Lower lobe of right lung (tissue), 2 donors: ENCODE data around the gene CHAF1B. TPM values are rescaled to one million over a fixed set of nuclear protein-coding genes. Genes with fewer than 3 reads are reported as not detected.
"Not testable (repeated sequence)": the region's sequence is repeated elsewhere in the genome, so short reads cannot be mapped to it uniquely, and the experiment has no call there.

Source experiments
- ATAC-seq, 2 donors: fragments of 200-7000 bp; cut with Tn5 transposase; one replicate each; pipeline ENCODE4 v1.9.1; 2020 to 2022; ENCODE audit warnings: mild to moderate bottlenecking in 2 of 2, moderate library complexity in 2 of 2
- DNase-seq: peaks from one replicate; pipeline ENCODE4 v3.0.0-alpha.2; 2020
- H3K27ac ChIP-seq: fragments of 200-600 bp; one replicate; pipeline ENCODE4 v1.8.0; 2022
- H3K27me3 ChIP-seq: fragments of 200-600 bp; one replicate; pipeline ENCODE4 v1.8.0; 2022; ENCODE audit warnings: low read depth
- H3K36me3 ChIP-seq: fragments of 200-600 bp; one replicate; pipeline ENCODE4 v1.8.0; 2022; ENCODE audit warnings: mild to moderate bottlenecking
- H3K4me1 ChIP-seq: fragments of 200-600 bp; one replicate; pipeline ENCODE4 v1.8.0; 2022
- H3K4me3 ChIP-seq: fragments of 200-600 bp; one replicate; pipeline ENCODE4 v1.8.0; 2022; ENCODE audit warnings: mild to moderate bottlenecking
- H3K9me3 ChIP-seq: fragments of 200-600 bp; one replicate; pipeline ENCODE4 v1.8.0; 2022
- intact Hi-C: fragments of 100-400 bp; cut with DNase I; formaldehyde crosslinking; loops from one replicate; pipeline ENCODE4 v1.11.0; 2022
- total RNA-seq: library from RNA; stranded (reverse); fragmentation: NEBNext Ultra II Directional; extraction: Animal tissue kit (Norgen Biotek cat#: 25700); gene quantifications from one replicate; pipeline ENCODE4 v1.2.1, GENCODE V29; 2021
- TF ChIP-seq, protein P1 (sequence below): fragments of 200-600 bp; IDR thresholded peaks from one replicate; pipeline ENCODE4 v1.8.0; 2022; ENCODE audit warnings: antibody characterized with exemption, mild to moderate bottlenecking
- donor health status: DM: no; HTN: yes; CAD: no; lungs with severe emphysema.

The CHAF1B gene
- total RNA-seq, 1 donor from 2014 or later: 1.8 TPM

DNA sequence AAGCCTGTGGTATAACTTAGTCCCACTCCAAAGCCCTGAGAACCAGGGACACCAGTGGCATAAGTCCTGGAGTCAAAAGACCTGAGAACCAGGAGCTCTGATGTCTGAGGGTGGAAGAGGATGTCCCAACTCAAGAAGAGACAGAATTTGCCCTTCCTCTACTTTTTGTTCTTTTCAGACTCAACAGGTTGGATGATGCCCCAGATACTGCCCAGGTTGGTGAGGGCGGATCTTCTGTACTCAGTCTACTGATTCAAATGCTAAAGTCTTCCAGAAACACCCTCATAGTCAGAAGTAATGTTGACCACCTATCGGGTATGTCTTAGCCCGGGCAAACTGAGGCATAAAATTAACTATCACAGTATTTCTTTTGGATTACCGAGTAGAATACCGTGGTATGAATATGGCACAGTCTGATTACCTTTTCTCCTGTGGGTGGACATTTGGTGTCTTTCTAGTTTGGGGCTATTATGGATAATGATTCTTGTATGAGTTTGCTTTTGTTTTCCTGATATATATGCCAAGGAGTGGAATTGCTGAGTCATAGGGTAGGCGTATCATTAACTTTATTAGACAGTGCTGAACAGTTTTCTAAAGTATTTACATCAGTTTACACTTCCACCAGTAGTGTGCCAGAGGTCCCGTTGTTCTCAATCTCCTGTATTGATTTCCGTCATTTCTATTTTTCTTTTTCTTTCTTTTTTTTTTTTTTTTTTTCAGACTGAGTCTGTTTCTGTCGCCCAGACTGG is 3.2 kb upstream of the CHAF1B start:
- Histone ChIP-seq H3K4me3 (no peak overlapping the region), H3K9me3 (no peaks in the 10 kb centered on the region), H3K36me3 (peaks cover 12% of the 10 kb centered on the region), H3K4me1 (peaks cover 6% of the 10 kb centered on the region), H3K27me3 (no peaks in the 10 kb centered on the region), H3K27ac (no peak overlapping the region)
- TF ChIP-seq, protein P1, sequence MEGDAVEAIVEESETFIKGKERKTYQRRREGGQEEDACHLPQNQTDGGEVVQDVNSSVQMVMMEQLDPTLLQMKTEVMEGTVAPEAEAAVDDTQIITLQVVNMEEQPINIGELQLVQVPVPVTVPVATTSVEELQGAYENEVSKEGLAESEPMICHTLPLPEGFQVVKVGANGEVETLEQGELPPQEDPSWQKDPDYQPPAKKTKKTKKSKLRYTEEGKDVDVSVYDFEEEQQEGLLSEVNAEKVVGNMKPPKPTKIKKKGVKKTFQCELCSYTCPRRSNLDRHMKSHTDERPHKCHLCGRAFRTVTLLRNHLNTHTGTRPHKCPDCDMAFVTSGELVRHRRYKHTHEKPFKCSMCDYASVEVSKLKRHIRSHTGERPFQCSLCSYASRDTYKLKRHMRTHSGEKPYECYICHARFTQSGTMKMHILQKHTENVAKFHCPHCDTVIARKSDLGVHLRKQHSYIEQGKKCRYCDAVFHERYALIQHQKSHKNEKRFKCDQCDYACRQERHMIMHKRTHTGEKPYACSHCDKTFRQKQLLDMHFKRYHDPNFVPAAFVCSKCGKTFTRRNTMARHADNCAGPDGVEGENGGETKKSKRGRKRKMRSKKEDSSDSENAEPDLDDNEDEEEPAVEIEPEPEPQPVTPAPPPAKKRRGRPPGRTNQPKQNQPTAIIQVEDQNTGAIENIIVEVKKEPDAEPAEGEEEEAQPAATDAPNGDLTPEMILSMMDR: no peak
- ATAC-seq (no peak), DNase-seq (no peak)
- intact Hi-C loops: no loop called here

DNA sequence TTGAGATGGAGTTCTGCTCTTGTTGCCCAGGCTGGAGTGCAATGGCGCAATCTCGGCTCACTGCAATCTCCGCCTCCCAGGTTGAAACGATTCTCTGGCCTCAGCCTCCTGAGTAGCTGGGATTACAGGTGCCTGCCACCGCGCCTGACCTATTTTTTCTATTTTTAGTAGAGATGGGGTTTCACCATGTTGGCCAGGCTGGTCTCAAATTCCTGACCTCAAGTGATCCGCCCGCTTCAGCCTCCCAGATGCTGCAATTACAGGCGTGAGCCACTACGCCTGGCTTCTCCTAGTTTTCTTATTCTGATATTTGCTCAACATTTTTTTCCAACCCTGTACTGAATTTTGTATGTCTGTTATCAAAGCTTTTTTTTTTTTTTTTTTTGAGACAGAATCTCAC is 2.5 kb upstream of the CHAF1B start:
- DNase-seq, intact Hi-C loops, ATAC-seq, H3K4me1 ChIP-seq, H3K4me3 ChIP-seq, H3K27me3 ChIP-seq, H3K9me3 ChIP-seq, H3K36me3 ChIP-seq, H3K27ac ChIP-seq: not testable (repeated sequence)

DNA sequence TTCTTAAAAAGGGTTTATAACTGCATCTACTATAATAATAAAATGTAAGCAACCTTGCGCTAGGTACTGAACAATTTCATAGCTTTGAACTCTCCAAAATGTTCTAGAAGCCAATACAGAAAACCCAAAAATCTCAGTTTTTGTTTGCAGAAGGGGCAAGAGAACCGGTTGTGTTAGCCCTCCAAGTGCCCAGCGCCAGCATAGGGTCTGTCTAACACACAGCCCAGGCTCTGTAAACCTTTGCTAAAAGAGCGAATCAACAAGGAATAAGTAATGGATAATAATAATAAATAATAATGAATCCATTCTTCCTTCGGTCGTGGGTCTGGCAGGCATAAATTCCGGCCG is 333 bp upstream of the CHAF1B start:
- TF ChIP-seq, protein P1: no peak
- intact Hi-C loops: no loop called here
- ATAC-seq: no peak
- Histone ChIP-seq H3K27ac (no peak overlapping the region), H3K27me3 (no peaks in the 10 kb centered on the region), H3K36me3 (no peaks in the 10 kb centered on the region), H3K9me3 (no peaks in the 10 kb centered on the region), H3K4me3 (peak overlapping the region; percentile 65), H3K4me1 (peaks cover 6% of the 10 kb centered on the region)
- no peak for DNase-seq

DNA sequence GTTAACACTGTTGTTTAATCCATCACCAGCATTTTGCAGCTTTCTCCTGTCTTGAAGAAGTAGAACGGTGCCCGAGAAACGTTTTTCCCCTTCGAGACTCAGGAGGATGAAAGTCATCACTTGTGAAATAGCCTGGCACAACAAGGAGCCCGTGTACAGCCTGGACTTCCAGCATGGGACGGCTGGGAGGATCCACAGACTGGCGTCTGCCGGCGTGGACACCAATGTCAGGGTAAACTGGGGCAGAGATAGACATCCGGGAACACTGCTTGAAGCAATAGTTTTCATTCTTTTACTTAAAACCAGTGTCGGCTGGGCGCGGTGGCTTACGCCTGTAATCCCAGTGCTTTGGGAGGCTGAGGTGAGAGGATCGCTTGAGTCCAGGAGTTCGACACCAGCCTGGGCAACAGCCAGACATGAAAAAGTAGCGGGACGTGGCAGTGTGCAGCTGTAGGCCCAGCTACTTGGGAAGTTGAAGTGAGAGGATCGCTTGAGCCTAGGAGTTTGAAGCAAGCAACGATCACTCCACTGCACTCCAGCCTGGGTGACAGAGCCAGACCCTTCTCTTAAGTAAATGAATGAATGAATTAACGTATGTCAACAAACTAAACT is 945 bp downstream of the CHAF1B start:
- TF ChIP-seq, protein P1: no peak
- H3K9me3 ChIP-seq: no peaks in the 10 kb centered on the region
- DNase-seq (no peak), ATAC-seq (no peak)
- peaks cover 6% of the 10 kb centered on the region for H3K4me1 ChIP-seq
- intact Hi-C loops: no loop called here
- H3K36me3 ChIP-seq: no peaks in the 10 kb centered on the region
- H3K27me3 ChIP-seq: no peaks in the 10 kb centered on the region
- H3K27ac ChIP-seq: no peak overlapping the region
- H3K4me3 ChIP-seq: peak overlapping the region; percentile 65

DNA sequence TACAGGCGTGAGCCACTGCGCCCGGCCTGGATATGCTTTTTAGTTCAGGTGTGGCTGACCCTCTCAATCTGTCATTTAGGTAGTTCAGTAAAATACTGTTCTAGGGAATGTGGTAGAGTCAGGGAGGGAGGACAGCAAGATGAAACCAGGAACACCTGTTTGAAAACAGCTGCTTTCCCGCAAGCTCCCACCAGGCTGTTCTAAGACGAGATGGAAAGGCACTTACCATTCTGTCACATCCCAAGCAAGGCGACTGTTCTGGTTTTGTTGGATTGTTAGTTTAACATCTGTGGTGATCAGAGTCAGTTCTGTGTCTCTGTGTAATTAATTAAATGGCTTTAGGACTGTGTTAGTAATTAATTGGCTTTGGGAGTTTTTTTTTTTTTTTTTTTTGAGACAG is 2.9 kb downstream of the CHAF1B start:
- ATAC-seq (no peak), DNase-seq (no peak)
- intact Hi-C loops: no loop called here
- Histone ChIP-seq H3K27me3 (no peaks in the 10 kb centered on the region), H3K27ac (no peak overlapping the region), H3K36me3 (no peaks in the 10 kb centered on the region), H3K4me3 (no peak overlapping the region), H3K4me1 (peaks cover 6% of the 10 kb centered on the region), H3K9me3 (no peaks in the 10 kb centered on the region)
- TF ChIP-seq, protein P1: no peak

DNA sequence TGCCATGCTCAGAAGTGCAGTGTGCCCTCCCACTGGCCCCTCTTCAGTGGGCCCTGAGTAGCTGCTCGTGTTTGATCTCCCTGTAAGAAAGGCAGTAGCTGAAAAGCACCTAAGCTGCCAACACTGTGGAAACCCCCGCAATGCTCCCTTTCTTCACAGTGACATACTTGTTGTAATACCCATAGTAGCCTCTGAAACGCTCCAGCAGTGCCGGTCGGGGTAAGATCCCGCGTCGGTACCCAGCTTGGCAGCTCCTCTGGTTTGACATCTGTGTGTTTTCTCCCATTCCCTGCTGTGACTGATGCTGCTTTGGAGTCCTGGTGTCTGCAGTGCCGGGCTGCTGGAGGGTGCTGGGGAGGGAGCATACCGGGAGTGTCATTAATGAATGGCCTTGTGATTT is 3.6 kb downstream of the CHAF1B start:
- ATAC-seq: peak; percentile 49 to 53
- no peak for DNase-seq
- Histone ChIP-seq H3K27me3 (no peaks in the 10 kb centered on the region), H3K27ac (no peak overlapping the region), H3K4me1 (peaks cover 6% of the 10 kb centered on the region), H3K36me3 (no peaks in the 10 kb centered on the region), H3K9me3 (no peaks in the 10 kb centered on the region), H3K4me3 (no peak overlapping the region)
- intact Hi-C loops: no loop called here
- TF ChIP-seq, protein P1: peak; percentile 14

DNA sequence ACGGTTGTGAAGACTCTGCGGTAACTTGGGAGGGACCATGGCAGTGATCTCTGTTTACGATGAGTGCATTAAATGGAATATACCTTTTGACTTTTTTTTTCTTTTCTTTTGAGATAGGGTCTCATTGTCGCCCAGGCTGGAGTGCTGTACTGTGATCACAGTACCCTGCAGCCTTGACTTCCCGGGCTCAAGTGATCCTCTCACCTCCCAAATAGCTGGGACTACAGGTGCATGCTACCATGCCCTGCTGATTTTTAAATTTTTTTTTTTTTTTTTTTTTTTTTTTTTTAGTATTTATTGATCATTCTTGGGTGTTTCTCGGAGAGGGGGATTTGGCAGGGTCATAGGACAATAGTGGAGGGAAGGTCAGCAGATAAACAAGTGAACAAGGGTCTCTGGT is 6.5 kb downstream of the CHAF1B start:
- DNase-seq, intact Hi-C loops, H3K36me3 ChIP-seq, ATAC-seq, H3K9me3 ChIP-seq, H3K4me1 ChIP-seq, H3K27me3 ChIP-seq, H3K4me3 ChIP-seq, H3K27ac ChIP-seq: not testable (repeated sequence)
